GM19238 (cell line): ENCODE results near the gene RASD1.
"Not testable (repeated sequence)": the region's sequence is repeated elsewhere in the genome, so short reads cannot be mapped to it uniquely, and the experiment has no call there.

Experiments used
- DNase-seq: peaks from one replicate; pipeline ENCODE4 v3.0.0; 2011; ENCODE audit warnings: low spot score; ENCODE audit not compliant: insufficient read length

RASD1 gene

GRCh38 chr17:17497845-17498520 is 1.8 kb upstream of the RASD1 start:
- no peak for DNase-seq

DNA sequence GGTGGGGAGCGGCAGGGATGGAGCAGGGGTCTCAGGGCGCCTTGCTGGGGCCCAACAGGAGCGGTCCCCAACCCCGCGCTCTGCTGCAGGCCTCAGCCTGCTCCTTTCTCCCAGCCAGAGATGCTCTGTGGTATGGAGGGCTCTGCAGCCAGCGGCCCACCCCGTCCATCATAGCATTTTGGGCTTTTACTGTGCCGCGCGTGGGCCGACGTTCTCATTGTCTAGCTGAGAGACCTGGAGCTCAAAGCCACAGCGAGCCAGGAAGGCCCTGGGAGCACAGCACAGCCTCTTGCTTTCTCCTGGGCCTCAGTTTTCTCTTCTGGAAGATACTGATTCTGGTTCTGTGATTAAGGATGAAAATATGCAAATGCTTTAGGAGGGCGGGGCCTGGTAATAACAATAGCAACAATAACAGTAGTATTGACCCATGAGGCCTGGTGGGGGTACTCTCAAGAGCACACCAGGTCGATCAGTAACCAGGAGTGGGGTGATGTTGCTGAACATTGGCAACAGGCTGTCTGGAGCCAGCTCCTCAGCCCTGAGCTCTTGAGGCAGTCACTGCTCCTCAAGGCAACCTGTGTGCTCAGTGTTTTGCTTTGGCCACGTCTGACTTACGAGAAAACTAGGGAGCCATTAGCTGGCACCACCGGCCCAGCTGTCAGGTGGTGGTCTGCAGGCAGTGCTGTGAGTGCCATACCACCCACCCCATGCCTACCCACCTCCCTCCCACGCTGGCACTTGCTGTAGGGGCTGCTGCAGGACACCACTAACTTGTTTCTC is 1.1 kb upstream of the RASD1 start:
- no peak for DNase-seq

- no peak for DNase-seq
Observed at GRCh38 chr17:17495536-17496188, 533 bp downstream of the RASD1 start.

DNA sequence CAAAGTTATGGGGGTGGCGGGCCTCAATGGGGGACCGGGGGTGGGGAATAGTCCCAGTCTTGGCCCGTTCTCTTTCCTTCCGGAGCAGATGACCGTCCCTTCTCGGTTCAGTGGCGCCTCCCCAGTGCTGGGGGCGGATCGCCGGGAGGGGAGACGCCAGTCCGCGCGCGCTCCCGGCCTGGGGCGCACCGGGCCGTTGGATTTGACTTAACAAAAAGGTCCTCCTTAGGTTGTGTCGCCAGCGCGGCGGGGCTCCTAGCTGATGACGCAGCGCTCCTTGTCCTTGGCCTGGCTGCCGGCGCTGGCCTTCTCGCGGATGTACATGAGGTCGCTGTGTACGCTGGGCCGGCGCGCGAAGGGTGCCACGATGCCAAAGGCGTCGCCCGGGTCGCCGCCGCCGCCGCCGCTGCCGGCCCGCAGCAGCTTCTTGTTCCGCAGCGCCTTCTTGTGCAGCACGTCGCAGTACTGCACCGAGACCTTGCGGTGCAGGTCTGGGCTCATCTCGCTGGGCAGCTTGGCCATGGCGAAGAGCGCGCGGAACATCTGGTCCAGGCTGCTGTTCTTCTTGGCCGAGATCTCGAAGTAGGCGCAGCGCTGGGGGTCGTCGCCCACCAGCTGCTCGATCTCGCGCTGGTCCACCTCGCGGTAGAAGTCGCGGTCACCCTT is 1.2 kb downstream of the RASD1 start:
- DNase-seq = no peak

DNA sequence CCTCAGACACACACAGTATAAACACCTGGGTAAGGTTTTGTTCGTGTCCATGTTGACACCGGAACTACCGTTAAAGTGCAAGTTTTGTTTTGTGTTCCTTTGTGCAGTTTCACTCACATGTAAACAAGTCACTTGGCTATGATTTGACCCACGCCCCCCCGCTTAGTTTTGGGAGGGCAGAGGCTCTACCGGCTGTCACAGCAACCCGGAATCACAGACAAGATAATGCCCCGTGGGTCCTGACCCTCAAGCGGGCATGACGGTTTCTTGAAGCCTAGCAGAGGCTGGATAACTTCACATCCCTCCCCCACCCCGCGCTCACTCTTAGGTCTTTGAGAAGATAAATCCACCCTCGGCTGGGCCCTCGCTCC is 1.7 kb downstream of the RASD1 start:
- DNase-seq = no peak

- DNase-seq = no peak
Observed at GRCh38 chr17:17493986-17494466, 2.2 kb downstream of the RASD1 start.

DNA sequence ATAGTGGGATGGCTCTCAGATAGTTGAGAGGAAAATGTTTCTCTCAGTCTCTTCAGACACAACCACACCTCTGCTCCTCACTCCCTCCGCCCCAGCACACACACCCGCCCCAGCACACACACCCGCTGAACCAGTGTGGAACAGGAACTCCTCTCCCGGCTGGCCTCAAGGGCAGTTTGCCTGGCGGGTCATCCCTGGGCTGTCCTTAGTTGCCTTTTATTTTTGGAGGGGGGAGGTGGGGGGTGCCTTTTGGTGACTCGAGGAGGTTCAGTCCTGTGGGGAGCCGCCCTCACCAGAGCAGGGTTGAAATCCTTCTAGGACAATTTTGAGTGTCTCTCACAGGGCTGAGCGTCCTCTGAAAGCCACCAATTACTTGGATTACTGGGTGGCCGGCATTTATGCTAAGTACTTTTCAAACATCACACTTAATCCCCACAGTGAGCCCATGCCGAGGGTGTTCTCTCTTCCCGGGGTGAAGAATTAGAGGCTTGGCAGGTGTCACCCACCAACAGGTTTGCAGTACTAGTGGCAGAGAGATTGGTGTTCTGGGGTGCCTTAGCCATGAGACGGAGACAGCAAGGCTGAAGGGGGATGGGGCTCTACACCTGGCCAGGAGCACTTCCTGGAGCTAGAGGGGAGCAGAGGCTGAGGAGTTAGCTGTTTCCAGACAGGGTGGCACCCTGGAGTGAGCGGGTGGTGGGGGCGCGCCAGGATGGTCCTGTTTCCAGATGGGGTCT is 2.8 kb downstream of the RASD1 start:
- DNase-seq = no peak

DNA sequence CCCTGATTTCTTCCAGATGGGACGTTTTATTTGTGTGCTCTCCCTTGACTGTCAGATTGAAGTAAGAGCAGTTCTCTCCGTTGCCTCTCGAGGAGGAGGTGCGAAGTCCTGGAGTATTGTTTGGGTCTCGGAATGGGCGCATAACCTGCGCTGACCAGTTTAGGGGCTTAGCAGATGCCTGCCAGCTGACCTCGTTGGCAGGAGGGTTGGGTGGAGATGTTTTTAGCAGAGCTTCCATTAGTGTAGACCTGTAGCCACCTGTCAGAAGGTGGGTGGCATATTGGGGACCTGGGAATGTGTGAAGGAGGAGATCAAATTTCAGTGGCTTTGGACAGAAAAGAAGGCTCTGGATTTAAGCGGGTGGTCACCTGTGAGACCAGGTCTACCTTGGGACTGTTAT is 3.6 kb downstream of the RASD1 start:
- DNase-seq = no peak

DNA sequence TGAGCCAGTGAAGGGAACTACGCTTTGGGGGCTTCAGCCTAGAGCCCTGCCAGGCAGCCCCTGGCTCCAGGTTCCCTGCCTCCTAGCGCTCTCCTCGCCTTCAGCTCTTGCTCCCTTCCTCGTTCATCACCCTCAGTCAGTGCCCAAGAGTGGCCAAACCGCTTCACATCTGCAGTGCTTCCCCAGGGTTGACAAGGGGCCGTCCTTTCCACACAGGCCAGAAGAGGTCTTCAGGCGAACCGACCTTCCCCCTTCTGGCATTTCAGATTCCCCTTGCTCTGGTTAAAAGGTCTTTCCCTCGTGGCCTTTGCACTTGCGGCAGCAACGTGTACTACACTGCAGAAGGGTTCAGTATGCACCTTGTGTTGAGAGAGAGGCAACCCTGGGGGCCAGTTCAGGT is 4.1 kb downstream of the RASD1 start:
- DNase-seq = no peak

- DNase-seq = no peak
Observed at GRCh38 chr17:17491546-17491988, 4.6 kb downstream of the RASD1 start.

GRCh38 chr17:17491031-17491471 is 5.1 kb downstream of the RASD1 start:
- DNase-seq = no peak

GRCh38 chr17:17487998-17488397 is 8.2 kb downstream of the RASD1 start:
- DNase-seq = no peak

- DNase-seq = not testable (repeated sequence)
Observed at GRCh38 chr17:17486416-17486815, 9.8 kb downstream of the RASD1 start.

DNA sequence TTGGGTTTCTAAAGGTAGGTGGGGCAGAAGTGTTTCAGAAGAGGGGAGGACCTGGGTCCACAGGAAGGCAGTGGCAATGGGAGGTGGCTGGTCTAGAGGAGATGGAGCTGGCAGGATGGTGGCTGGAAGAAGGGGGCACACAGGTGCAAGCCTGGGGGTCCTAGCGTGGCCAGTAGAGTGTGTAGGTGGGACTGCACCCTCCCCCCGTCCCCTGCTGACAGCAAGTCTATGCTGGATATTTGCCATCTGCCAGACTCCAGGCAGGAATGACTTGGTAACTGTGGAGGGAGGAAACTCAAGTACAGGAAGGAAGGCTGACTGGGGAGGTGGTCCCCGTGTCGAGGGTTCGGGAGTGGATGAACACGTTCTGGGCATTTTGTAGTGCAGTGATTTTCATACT is 10.8 kb downstream of the RASD1 start:
- DNase-seq = no peak

DNA sequence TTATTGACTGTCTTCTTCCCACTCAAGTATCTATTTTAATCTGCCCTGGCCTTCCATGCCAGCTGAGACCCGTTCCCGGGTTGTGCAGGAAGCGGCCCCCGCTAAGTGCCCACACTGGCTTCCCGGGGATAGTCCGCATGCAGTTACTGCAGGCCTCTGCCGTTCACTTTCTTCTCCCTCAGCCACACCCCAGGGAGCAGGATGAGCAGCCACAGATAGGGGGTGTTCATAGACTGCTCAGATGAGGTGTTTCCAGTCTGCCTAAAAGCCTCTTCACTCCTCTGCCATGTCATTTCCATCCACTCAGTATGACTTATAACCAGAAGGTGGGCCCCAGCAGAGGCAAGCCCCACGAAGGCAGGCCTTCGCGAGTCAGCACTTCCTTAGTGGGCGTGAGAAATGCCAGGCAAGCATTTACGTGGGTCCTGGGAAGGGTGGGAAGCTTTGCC is 11.7 kb downstream of the RASD1 start:
- no peak for DNase-seq

DNA sequence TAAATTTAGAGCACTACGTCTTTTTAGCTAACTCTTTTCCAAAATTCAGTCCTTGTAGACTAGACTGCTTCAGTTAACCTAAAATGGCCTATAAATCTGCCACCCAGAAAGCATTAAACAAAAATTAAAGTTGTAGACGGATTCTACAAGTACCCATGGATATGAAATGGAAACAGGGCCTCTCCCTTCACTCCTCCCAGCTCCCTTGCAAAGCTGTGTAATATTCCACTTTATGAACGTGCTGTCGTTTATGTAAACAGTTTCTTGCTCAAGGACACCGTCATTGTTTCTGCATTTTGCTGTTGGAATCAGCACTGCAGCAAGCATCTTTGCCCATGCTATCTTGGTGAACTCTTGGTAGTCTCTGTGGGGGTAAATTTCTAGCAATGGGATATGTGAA is 14.3 kb downstream of the RASD1 start:
- no peak for DNase-seq

- DNase-seq = no peak
Observed at GRCh38 chr17:17480593-17481148, 15.5 kb downstream of the RASD1 start.

GRCh38 chr17:17479209-17479608 is 17.0 kb downstream of the RASD1 start:
- no peak for DNase-seq

DNA sequence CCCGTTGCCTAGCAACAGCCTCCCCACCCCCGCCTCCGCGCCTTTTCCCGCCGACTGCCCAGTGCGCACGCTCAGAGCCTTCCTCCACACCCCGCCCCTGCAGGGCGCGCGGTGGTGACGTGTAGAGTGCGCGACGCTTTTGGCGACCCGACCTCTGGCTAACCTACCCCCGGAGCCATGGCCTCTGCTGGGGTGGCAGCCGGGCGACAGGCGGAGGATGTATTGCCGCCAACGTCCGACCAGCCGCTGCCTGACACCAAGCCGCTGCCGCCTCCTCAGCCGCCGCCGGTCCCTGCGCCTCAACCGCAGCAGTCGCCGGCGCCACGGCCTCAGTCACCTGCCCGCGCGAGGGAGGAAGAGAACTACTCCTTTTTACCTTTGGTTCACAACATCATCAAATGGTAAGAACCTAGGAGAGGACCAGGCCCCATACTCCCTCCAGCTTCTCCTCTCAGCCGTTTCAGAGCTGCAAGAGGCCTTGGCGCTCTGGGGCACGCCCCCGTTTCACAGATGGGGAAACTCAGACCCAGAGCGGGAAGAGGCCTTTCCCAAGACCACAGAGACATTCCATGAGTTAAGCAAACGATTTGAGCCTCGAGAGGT is 19.2 kb downstream of the RASD1 start, which contains the start of gene MED9:
Gene MED9, plus strand, starts transcription at position 136 of the 603 bp plus-strand sequence. Its CDS starts 42 bp downstream, at position 178.
- peak; percentile 98 for DNase-seq

DNA sequence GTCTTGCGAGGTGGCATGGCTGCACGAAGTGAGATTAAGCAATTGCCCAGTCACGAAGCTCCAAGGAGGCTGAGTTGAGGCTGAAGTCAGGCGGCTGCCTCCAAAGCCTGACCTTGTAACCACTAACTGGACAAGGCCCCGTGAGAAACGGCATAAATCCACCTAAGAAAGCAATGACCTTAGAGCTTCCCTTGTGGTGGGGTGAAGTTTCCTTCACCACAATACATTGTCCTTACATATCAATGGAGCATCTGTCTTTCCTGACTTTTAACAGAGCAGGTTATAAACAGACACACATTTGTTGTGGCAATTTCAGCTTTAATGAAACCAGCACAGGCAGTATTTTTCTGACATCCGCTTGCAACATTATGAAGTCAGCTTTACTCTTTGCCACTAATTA is 21.9 kb downstream of the RASD1 start:
- DNase-seq = no peak
